ENCODE data around the gene BASP1.

BASP1 gene

DNA sequence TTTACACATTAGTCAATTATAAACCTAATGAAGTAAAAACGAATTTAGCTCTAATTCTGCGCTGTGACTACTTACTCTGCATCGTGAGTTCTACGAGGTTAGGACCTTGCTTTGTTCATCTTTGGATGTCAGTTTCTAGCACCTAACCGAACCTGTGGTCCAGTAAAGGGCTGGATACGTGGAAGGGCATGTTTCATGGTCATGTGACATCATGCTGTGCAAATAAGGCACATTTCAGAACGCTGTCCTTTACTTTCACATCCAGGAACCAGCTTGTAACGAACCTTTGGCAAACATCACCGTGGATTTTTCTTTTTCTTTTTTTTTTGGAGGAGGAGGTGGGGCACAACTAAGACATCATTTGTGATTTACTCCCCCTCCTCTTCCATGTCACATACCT lies 15.0 kb downstream of the BASP1 start:
- Histone ChIP-seq H3K9me3 (ENCODE audit: insufficient read depth, low read length) (no peaks in the 10 kb centered on the region), H3K27me3 (ENCODE audit: insufficient read depth, insufficient read length) (no peaks in the 10 kb centered on the region), H3K9ac (ENCODE audit: insufficient read length, low read depth) (no peak overlapping the region), H3K36me3 (ENCODE audit: insufficient read depth, insufficient read length, low read length) (peaks cover 60% of the 10 kb centered on the region), H3K4me1 (ENCODE audit: insufficient read depth, insufficient read length) (no peaks in the 10 kb centered on the region), H3K4me3 (ENCODE audit: insufficient read length, low read depth) (no peak overlapping the region)
- DNase-seq (ENCODE audit: low read depth, low spot score) = no peak
- no peak for TF ChIP-seq YY1 (IDR thresholded peaks at IDR 0.05; ENCODE audit: insufficient read depth, insufficient read length)
- no peak for TF ChIP-seq ZNF274 (IDR thresholded peaks at IDR 0.05; ENCODE audit: low read depth, low read length)
- no peak for TF ChIP-seq SUZ12 (IDR thresholded peaks at IDR 0.05; ENCODE audit: extremely low read depth, insufficient read depth, insufficient read length)

GRCh38 chr5:17233488-17233887 lies 16.1 kb downstream of the BASP1 start:
- TF ChIP-seq ZNF274 (IDR thresholded peaks at IDR 0.05; ENCODE audit: low read depth, low read length) = no peak
- TF ChIP-seq SUZ12 (IDR thresholded peaks at IDR 0.05; ENCODE audit: extremely low read depth, insufficient read depth, insufficient read length) = no peak
- TF ChIP-seq YY1 (IDR thresholded peaks at IDR 0.05; ENCODE audit: insufficient read depth, insufficient read length) = no peak

DNA sequence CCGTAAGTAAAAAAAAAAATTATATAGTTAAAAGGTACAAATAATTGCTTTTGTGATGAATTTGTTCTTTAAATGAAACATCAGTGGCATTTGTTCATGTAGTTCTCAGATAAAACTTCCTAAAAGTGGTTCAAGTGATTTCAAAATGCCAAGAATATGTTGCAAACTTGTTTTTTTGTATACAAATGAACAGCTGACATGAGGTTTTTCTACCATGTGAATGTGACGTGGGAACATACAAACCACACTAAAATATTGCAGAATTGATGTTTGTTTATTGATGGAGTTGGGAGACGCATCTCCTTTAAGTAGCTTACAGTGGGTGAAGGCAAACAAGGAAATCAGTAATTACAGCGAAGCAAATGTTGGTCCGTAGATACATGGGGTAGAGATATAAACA lies 16.9 kb downstream of the BASP1 start:
- Histone ChIP-seq H3K4me1 (ENCODE audit: insufficient read depth, insufficient read length) (no peaks in the 10 kb centered on the region), H3K9ac (ENCODE audit: insufficient read length, low read depth) (no peak overlapping the region), H3K27me3 (ENCODE audit: insufficient read depth, insufficient read length) (no peaks in the 10 kb centered on the region), H3K36me3 (ENCODE audit: insufficient read depth, insufficient read length, low read length) (peaks cover 44% of the 10 kb centered on the region), H3K4me3 (ENCODE audit: insufficient read length, low read depth) (no peak overlapping the region), H3K9me3 (ENCODE audit: insufficient read depth, low read length) (no peaks in the 10 kb centered on the region)
- no peak for DNase-seq (ENCODE audit: low read depth, low spot score)
- TF ChIP-seq ZNF274 (IDR thresholded peaks at IDR 0.05; ENCODE audit: low read depth, low read length) (no peak), YY1 (IDR thresholded peaks at IDR 0.05; ENCODE audit: insufficient read depth, insufficient read length) (no peak), SUZ12 (IDR thresholded peaks at IDR 0.05; ENCODE audit: extremely low read depth, insufficient read depth, insufficient read length) (no peak)

More at GRCh38 chr5:17233488-17233887, 16.1 kb downstream of the BASP1 start:
- Histone ChIP-seq H3K36me3 (ENCODE audit: insufficient read depth, insufficient read length, low read length) (peaks cover 52% of the 10 kb centered on the region), H3K9me3 (ENCODE audit: insufficient read depth, low read length) (no peaks in the 10 kb centered on the region), H3K27me3 (ENCODE audit: insufficient read depth, insufficient read length) (no peaks in the 10 kb centered on the region), H3K9ac (ENCODE audit: insufficient read length, low read depth) (no peak overlapping the region), H3K4me3 (ENCODE audit: insufficient read length, low read depth) (no peak overlapping the region), H3K4me1 (ENCODE audit: insufficient read depth, insufficient read length) (no peaks in the 10 kb centered on the region)
- no peak for DNase-seq (ENCODE audit: low read depth, low spot score)

DNA sequence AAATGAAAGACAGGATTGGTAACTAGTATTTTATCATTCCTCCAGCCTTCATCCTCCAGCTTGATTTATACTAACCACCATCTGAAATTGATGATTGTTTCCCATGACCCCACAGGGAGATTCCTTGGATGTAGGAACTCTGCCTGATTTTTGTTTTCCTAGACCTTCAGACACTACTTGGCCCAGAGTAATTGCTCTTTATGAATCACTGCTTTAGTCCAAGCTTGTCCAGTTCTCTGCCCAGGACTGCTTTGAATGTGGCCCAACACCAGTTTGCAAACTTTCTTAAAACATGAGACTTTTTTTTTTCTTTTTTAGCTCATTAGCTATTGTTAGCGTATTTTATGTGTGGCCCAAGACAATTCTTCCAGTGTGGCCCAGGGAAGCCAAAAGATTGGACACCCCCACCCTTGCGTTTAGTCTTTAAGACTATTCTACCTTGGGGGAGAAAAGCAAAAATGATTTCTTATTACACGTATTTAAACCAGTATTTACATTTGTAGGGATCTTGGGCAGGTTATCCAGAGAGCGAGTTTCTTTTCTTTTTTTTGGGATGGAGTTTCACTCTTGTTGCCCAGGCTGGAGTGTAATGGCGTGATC lies 18.4 kb downstream of the BASP1 start:
- Histone ChIP-seq H3K27me3 (ENCODE audit: insufficient read depth, insufficient read length) (no peaks in the 10 kb centered on the region), H3K36me3 (ENCODE audit: insufficient read depth, insufficient read length, low read length) (peaks cover 33% of the 10 kb centered on the region), H3K9ac (ENCODE audit: insufficient read length, low read depth) (no peak overlapping the region), H3K4me3 (ENCODE audit: insufficient read length, low read depth) (no peak overlapping the region), H3K9me3 (ENCODE audit: insufficient read depth, low read length) (no peaks in the 10 kb centered on the region), H3K4me1 (ENCODE audit: insufficient read depth, insufficient read length) (no peaks in the 10 kb centered on the region)
- no peak for DNase-seq (ENCODE audit: low read depth, low spot score)
- no peak for TF ChIP-seq SUZ12 (IDR thresholded peaks at IDR 0.05; ENCODE audit: extremely low read depth, insufficient read depth, insufficient read length)
- TF ChIP-seq ZNF274 (IDR thresholded peaks at IDR 0.05; ENCODE audit: low read depth, low read length) = no peak
- no peak for TF ChIP-seq YY1 (IDR thresholded peaks at IDR 0.05; ENCODE audit: insufficient read depth, insufficient read length)

- TF ChIP-seq YY1 (IDR thresholded peaks at IDR 0.05; ENCODE audit: insufficient read depth, insufficient read length) = no peak
- no peak for TF ChIP-seq ZNF274 (IDR thresholded peaks at IDR 0.05; ENCODE audit: low read depth, low read length)
- no peak for TF ChIP-seq SUZ12 (IDR thresholded peaks at IDR 0.05; ENCODE audit: extremely low read depth, insufficient read depth, insufficient read length)
- Histone ChIP-seq H3K27me3 (ENCODE audit: insufficient read depth, insufficient read length) (no peaks in the 10 kb centered on the region), H3K4me1 (ENCODE audit: insufficient read depth, insufficient read length) (no peaks in the 10 kb centered on the region), H3K9me3 (ENCODE audit: insufficient read depth, low read length) (no peaks in the 10 kb centered on the region), H3K9ac (ENCODE audit: insufficient read length, low read depth) (no peak overlapping the region), H3K4me3 (ENCODE audit: insufficient read length, low read depth) (no peak overlapping the region), H3K36me3 (ENCODE audit: insufficient read depth, insufficient read length, low read length) (peaks cover 19% of the 10 kb centered on the region)
- DNase-seq (ENCODE audit: low read depth, low spot score) = no peak
These were observed 21.1 kb downstream of the BASP1 start for GRCh38 chr5:17238521-17239041.

DNA sequence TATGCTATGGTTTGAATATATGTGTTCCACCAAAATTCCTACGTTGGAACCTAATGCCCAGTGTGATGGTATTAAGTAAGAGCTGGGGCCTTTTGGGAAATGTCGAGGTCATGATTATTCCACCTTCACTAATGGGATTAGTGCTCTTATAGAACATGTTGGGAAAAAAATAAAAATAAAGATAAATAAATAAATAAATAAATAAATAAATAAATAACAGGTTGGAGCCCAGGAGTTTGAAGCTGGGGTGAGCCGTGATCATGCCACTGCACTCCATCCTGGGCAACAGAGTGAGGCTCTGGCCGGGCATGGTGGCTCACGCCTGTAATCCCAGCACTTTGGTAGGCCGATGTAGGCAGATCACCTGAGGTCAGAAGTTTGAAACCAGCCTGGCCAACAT lies 22.5 kb downstream of the BASP1 start:
- H3K9me3 ChIP-seq (ENCODE audit: insufficient read depth, low read length) = no peaks in the 10 kb centered on the region
- TF ChIP-seq YY1 (IDR thresholded peaks at IDR 0.05; ENCODE audit: insufficient read depth, insufficient read length) (no peak), ZNF274 (IDR thresholded peaks at IDR 0.05; ENCODE audit: low read depth, low read length) (no peak), SUZ12 (IDR thresholded peaks at IDR 0.05; ENCODE audit: extremely low read depth, insufficient read depth, insufficient read length) (no peak)

DNA sequence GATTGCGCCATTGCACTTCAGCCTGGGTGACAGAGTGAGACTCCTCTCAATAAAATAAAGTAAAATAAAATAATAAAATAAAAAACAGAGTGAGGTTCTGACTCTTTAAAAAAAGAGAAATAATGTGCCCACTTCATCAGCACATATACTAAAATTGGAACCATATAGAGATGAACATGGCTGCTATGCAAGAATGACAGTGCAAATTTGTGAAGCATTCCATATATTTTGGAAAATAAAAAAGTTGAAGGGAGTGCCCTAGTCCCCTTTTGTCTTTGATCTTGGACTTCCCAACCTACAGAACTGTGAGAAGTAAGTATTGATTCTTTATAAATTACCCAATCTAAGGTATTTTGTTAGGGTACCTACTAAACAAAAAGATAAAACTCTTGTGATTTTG lies 23.1 kb downstream of the BASP1 start:
- Histone ChIP-seq H3K4me3 (ENCODE audit: insufficient read length, low read depth) (no peak overlapping the region), H3K27me3 (ENCODE audit: insufficient read depth, insufficient read length) (no peaks in the 10 kb centered on the region), H3K4me1 (ENCODE audit: insufficient read depth, insufficient read length) (no peaks in the 10 kb centered on the region), H3K9ac (ENCODE audit: insufficient read length, low read depth) (no peak overlapping the region), H3K9me3 (ENCODE audit: insufficient read depth, low read length) (no peaks in the 10 kb centered on the region), H3K36me3 (ENCODE audit: insufficient read depth, insufficient read length, low read length) (peaks cover 13% of the 10 kb centered on the region)
- TF ChIP-seq ZNF274 (IDR thresholded peaks at IDR 0.05; ENCODE audit: low read depth, low read length) (no peak), SUZ12 (IDR thresholded peaks at IDR 0.05; ENCODE audit: extremely low read depth, insufficient read depth, insufficient read length) (no peak), YY1 (IDR thresholded peaks at IDR 0.05; ENCODE audit: insufficient read depth, insufficient read length) (no peak)
- no peak for DNase-seq (ENCODE audit: low read depth, low spot score)

More for the DNA sequence above, 22.5 kb downstream of the BASP1 start:
- Histone ChIP-seq H3K4me1 (ENCODE audit: insufficient read depth, insufficient read length) (no peaks in the 10 kb centered on the region), H3K36me3 (ENCODE audit: insufficient read depth, insufficient read length, low read length) (peaks cover 13% of the 10 kb centered on the region), H3K4me3 (ENCODE audit: insufficient read length, low read depth) (no peak overlapping the region), H3K9ac (ENCODE audit: insufficient read length, low read depth) (no peak overlapping the region), H3K27me3 (ENCODE audit: insufficient read depth, insufficient read length) (no peaks in the 10 kb centered on the region)
- DNase-seq (ENCODE audit: low read depth, low spot score) = no peak
